ENCODE results near the gene AATK.

- no peak for TF ChIP-seq CTCF (IDR thresholded peaks at IDR 0.05)
- no peak for TF ChIP-seq POLR2A (IDR thresholded peaks at IDR 0.05)
These were observed 29.2 kb upstream of the AATK start for GRCh38 chr17:81194941-81195901.

Data from thyroid gland (tissue), 4 donors.